Measurements from ENCODE around the gene KCNN1. TPM values are rescaled to one million over a fixed set of nuclear protein-coding genes. Genes with fewer than 3 reads are reported as not detected.
A peak's percentile ranks its signal among the peaks of the same experiment; 100 is the strongest.

The KCNN1 gene
- total RNA-seq, 1 donor from 2014 or later, result 0.38 TPM

GRCh38 chr19:18043676-18044075 is 76.8 kb downstream of the KCNN1 start:
- no peak overlapping the region for H3K4me3 ChIP-seq
- H3K36me3 ChIP-seq, result no peaks in the 10 kb centered on the region
- H3K9me3 ChIP-seq (replicated peaks), result peaks cover 12% of the 10 kb centered on the region
- H3K27me3 ChIP-seq (ENCODE audit: low read depth), result no peaks in the 10 kb centered on the region
- DNase-seq, result no peak
- TF ChIP-seq, protein P1, sequence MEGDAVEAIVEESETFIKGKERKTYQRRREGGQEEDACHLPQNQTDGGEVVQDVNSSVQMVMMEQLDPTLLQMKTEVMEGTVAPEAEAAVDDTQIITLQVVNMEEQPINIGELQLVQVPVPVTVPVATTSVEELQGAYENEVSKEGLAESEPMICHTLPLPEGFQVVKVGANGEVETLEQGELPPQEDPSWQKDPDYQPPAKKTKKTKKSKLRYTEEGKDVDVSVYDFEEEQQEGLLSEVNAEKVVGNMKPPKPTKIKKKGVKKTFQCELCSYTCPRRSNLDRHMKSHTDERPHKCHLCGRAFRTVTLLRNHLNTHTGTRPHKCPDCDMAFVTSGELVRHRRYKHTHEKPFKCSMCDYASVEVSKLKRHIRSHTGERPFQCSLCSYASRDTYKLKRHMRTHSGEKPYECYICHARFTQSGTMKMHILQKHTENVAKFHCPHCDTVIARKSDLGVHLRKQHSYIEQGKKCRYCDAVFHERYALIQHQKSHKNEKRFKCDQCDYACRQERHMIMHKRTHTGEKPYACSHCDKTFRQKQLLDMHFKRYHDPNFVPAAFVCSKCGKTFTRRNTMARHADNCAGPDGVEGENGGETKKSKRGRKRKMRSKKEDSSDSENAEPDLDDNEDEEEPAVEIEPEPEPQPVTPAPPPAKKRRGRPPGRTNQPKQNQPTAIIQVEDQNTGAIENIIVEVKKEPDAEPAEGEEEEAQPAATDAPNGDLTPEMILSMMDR (IDR thresholded peaks at IDR 0.05; ENCODE audit: borderline replicate concordance), result no peak
- H3K27ac ChIP-seq (replicated peaks), result no peak overlapping the region
- intact Hi-C loops (cut with micrococcal nuclease), result no loop called here
- peaks cover 27% of the 10 kb centered on the region for H3K4me1 ChIP-seq

DNA sequence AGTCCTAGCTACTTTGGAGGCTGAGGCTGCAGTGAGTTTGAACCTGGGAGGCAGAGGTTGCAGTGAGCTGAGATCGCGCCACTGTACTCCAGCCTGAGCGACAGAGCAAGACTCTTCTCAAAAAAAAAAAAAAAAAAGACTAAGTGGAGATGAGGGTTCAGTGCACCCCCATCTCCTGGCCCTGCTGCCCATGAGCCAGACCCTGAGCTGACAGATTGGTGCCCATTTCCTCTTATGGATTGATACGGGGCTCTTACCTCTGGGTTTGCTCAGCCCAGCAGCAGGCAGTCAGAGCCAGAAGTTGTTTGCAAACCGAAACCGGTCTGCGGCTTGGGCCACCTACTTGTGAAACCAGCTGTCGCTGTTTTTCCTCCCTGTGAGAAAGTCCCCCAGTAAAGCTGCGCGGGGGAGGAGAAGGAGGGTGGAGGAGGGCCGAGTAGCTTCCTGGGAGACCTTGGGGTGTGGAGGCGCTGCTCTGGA is 78.0 kb downstream of the KCNN1 start:
- intact Hi-C loops (cut with micrococcal nuclease), result loop anchor here (5.0 kb wide), 1 partner anchor 38 kb away; the partner anchor contains the start of gene ARRDC2
- peak overlapping the region; percentile 62 for H3K4me3 ChIP-seq

DNA sequence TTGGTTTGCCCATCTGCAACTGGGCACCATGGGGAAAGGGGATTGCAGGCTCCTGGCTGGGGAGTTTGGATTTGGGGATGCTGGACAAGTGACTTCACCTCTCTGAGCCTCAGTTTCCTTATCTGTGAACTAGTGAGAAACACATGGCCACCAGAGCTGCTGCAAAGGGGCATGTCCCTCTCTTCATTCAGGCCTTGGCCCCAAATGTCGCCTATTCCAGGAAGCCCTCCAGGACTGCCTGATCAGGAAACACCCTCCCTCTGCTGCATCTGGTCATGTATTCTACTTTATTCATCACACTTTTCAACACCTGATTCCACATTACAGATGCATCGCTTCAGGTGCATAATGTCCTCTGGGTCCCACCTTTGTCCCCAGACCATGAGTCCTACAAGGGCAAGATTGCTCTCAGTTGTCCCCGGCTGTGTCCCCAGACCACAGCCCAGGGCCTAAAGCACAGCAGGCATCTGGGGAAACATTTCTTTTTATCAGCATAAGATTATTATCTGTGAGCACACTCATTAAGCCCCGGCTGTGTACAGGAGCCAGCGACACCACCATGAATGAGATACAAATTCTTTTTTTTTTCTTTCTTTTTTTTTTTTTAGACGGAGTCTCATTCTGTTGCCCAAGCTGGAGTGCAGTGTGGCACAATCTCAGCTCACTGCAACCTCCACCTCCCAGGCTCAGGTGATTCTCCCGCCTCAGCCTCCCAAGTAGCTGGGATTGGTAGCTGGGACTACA is 78.6 kb downstream of the KCNN1 start:
- H3K4me3 ChIP-seq, result peak overlapping the region; percentile 62
- intact Hi-C loops (cut with micrococcal nuclease), result loop anchor here (5.0 kb wide), 1 partner anchor 38 kb away; the partner anchor contains the start of gene ARRDC2
- TF ChIP-seq, protein P1 (IDR thresholded peaks at IDR 0.05; ENCODE audit: borderline replicate concordance), result no peak

More for the DNA sequence above, 78.0 kb downstream of the KCNN1 start:
- TF ChIP-seq, protein P1 (IDR thresholded peaks at IDR 0.05; ENCODE audit: borderline replicate concordance), result no peak
- Histone ChIP-seq H3K36me3 (no peaks in the 10 kb centered on the region), H3K4me1 (peaks cover 39% of the 10 kb centered on the region), H3K9me3 (replicated peaks) (peaks cover 12% of the 10 kb centered on the region), H3K27me3 (ENCODE audit: low read depth) (no peaks in the 10 kb centered on the region), H3K27ac (replicated peaks) (peak overlapping the region; percentile 88)
- peak; percentile 74 for DNase-seq

DNA sequence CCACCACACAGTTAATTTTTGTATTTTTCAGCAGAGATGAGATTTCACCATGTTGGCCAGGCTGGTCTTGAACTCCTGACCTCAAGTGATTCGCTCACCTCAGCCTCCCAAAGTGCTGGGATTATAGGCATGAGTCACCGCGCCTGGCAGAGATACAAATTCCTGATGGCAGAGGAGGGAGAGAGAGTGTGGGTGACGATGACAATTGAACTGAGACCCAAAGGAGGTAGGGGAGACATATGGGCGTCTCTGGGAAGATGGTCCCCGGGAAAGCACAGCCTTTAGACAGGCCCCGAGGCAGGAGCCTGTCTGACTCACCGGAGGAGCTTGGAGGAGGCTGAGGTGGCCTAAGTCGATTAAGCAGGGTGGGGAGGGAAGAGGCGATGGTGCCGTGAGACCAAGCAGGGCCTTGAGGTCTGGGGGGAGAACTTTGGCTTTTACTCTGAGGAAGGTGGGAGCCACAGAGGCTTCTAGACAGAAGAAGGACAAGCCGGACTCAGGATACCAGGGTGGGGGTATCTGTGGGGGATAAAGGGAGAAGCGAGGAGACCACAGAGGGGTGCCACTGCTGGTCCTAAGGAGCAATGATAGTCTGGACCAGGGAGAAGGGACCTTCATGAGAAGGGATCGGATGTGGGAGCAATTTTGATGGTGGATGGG is 79.3 kb downstream of the KCNN1 start:
- Histone ChIP-seq H3K4me3 (no peak overlapping the region), H3K27me3 (ENCODE audit: low read depth) (no peaks in the 10 kb centered on the region), H3K4me1 (peaks cover 52% of the 10 kb centered on the region), H3K9me3 (replicated peaks) (peaks cover 4% of the 10 kb centered on the region), H3K36me3 (no peaks in the 10 kb centered on the region), H3K27ac (replicated peaks) (peak overlapping the region; percentile 88)
- no peak for DNase-seq
- TF ChIP-seq, protein P1 (IDR thresholded peaks at IDR 0.05; ENCODE audit: borderline replicate concordance), result no peak
- intact Hi-C loops (cut with micrococcal nuclease), result loop anchor here (5.0 kb wide), 1 partner anchor 39 kb away; the partner anchor contains the start of gene ARRDC2

More for the DNA sequence above, 78.6 kb downstream of the KCNN1 start:
- peak overlapping the region; percentile 88 for H3K27ac ChIP-seq (replicated peaks)
- no peaks in the 10 kb centered on the region for H3K27me3 ChIP-seq (ENCODE audit: low read depth)
- H3K4me1 ChIP-seq, result peaks cover 45% of the 10 kb centered on the region
- no peaks in the 10 kb centered on the region for H3K36me3 ChIP-seq
- DNase-seq, result no peak
- peaks cover 11% of the 10 kb centered on the region for H3K9me3 ChIP-seq (replicated peaks)

- H3K4me1 ChIP-seq, result peaks cover 62% of the 10 kb centered on the region
- intact Hi-C loops (cut with micrococcal nuclease), result loop anchor here (5.0 kb wide), 1 partner anchor 42 kb away; the partner anchor contains the start of gene ARRDC2
- peak; percentile 96 for DNase-seq
- TF ChIP-seq, protein P1 (IDR thresholded peaks at IDR 0.05; ENCODE audit: borderline replicate concordance), result no peak
- no peaks in the 10 kb centered on the region for H3K9me3 ChIP-seq (replicated peaks)
- H3K4me3 ChIP-seq, result no peak overlapping the region
- no peaks in the 10 kb centered on the region for H3K36me3 ChIP-seq
- H3K27me3 ChIP-seq (ENCODE audit: low read depth), result no peaks in the 10 kb centered on the region
- H3K27ac ChIP-seq (replicated peaks), result peak overlapping the region; percentile 88
Observed at GRCh38 chr19:18049385-18049784, 82.5 kb downstream of the KCNN1 start.

Other genes with a start within 250 kb of the KCNN1 start
- 21.4 TPM for gene MAP1S, start 247.6 kb upstream of the KCNN1 start, total RNA-seq
- 0.71 TPM for gene FCHO1, start 215.6 kb upstream of the KCNN1 start, total RNA-seq
- not detected for gene B3GNT3, start 172.0 kb upstream of the KCNN1 start, total RNA-seq
- gene INSL3, start 145.6 kb upstream of the KCNN1 start, total RNA-seq, result not detected
- gene JAK3, start 119.1 kb upstream of the KCNN1 start, total RNA-seq, result 1.7 TPM
- gene RPL18A, start 107.2 kb upstream of the KCNN1 start, total RNA-seq, result 767 TPM
- not detected for gene SLC5A5, start 95.2 kb upstream of the KCNN1 start, total RNA-seq
- gene CCDC124, start 34.1 kb upstream of the KCNN1 start, total RNA-seq, result 87.4 TPM
- gene ARRDC2, start 41.1 kb downstream of the KCNN1 start, total RNA-seq, result 16.6 TPM
- 0.44 TPM for gene IL12RB1, start 119.8 kb downstream of the KCNN1 start, total RNA-seq
- 4.6 TPM for gene MAST3, start 130.7 kb downstream of the KCNN1 start, total RNA-seq
- gene PIK3R2, start 186.1 kb downstream of the KCNN1 start, total RNA-seq, result 28.0 TPM
- gene IFI30, start 206.7 kb downstream of the KCNN1 start, total RNA-seq, result 23.3 TPM
- 12.5 TPM for gene MPV17L2, start 226.1 kb downstream of the KCNN1 start, total RNA-seq
- 37.4 TPM for gene RAB3A, start 236.9 kb downstream of the KCNN1 start, total RNA-seq

Data from left ventricle myocardium inferior (tissue), 1 donor.